GM18873 (cell line): ENCODE data around the gene DNAJC4.

Experiments used
- ATAC-seq: cut with Tn5 transposase; IDR thresholded peaks from one replicate; pipeline ENCODE4 v1.9.1; 2021; ENCODE audit warnings: mild to moderate bottlenecking, moderate library complexity, moderate number of reproducible peaks; ENCODE audit not compliant: unreplicated experiment, low FRiP score

Gene DNAJC4

DNA sequence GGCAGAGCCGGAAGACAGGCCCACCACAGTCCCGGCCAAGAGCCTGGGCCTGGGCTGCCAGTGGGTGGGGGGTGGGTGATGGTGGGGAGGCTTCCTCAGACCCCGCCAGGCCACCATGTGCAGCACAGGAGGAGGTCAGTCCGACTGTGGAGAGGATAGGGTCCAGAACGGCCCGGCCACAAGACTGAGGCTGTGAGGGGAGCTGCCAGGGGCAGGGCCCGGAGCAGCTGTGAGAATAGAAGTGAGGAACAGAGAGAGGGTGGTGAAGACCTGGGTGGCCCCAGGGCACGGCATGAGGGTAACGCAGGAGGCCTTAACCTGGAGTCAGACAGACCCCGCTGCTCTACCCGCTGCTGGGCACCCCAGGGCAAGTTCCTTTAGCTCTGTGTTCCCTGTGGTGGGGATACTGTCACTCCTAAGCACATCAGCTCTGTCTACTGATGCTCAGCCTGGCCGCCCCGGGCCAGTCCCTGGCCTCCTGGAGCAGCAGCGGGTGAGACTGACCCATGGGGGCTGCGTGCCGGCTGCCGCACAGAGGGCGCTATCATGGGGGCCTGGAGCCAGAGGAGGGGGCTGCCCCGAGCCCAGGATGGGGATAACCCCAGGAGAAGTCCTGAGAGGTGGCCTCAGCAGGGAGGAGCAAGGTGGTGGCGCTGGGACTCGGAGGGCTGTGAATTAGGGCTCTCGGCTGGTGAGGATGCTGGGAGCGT is 22.1 kb upstream of the DNAJC4 start:
- no peak for ATAC-seq

DNA sequence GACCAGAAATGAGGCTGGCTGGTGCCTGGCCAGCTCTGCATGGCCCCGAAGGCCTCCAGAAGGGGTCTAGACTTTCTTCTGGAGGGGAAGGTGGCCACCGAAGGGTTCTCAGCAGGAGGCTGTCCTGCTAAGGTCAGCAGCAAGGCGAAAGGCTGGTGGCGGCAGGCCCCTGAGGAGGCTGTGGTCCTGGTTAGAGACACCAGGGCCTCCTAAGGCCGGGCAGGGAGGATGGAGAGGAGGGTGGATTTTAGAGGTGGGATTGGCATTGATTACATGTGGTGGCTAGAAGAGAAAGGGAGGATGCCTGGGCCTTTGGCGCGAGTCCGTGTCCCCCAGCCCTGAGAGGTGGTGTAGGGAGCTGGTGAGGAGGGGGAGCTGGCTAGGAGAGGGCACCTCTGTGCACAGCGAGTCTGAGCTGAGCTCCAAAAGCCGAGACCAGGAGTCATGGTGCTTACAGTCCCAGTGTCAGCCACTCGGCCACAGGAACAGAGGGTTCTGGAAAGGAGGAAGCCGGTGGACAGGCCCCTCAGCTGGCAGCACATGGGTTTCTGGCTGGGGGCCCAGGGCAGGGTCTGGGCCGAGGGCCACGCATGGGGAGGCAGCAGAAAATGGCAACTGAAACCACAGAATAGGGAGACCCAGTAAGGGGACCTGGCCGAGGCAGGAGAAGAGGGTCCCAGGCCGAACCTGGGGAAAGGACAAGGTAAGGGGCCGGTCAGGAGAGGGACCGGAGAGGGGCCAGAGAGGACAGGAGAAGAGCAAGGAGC is 21.4 kb upstream of the DNAJC4 start:
- ATAC-seq: no peak

DNA sequence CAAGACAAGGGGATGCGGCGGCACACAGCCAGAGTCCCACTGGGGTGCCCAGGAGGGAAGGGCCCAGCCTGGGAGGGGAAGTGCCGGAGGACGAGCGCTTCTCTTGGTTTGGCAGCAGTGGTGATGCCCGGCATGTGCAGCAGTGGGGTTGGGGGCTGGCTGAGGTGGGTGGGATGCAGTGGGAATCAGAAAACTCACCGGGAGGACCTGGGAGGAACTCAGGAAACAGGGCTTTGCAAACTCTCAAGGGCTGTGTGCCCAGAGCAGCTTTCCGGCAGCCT is 20.8 kb upstream of the DNAJC4 start:
- no peak for ATAC-seq

DNA sequence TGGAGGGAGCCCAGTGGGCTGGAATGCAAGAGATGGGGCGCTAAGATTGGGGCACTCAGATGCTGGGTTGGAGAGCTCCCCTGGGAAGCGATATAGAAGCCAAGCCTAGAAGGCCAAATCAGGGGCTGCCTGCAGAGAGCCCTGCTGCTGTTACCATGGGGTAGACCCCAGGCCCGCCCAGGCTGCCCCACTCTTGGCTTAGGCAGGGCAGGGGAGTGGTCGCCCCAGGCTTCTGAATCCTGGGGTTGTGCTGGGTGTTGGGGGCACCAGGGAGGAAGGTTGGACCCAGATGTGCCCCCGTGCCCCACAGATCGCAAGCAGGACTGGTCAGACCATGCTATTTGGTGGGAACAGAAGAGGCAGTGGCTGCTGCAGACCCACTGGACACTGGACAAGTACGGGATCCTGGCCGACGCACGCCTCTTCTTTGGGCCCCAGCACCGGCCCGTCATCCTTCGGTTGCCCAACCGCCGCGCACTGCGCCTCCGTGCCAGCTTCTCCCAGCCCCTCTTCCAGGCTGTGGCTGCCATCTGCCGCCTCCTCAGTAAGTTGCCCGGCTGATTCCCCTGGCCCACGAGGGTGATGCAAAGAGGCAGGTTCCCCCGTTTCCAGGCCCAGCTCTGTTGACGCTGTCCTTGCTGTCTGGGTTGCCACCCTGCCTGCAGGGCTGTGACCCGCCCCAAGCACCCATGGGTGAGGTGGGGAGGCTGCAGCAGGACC is 19.9 kb upstream of the DNAJC4 start:
- no peak for ATAC-seq

DNA sequence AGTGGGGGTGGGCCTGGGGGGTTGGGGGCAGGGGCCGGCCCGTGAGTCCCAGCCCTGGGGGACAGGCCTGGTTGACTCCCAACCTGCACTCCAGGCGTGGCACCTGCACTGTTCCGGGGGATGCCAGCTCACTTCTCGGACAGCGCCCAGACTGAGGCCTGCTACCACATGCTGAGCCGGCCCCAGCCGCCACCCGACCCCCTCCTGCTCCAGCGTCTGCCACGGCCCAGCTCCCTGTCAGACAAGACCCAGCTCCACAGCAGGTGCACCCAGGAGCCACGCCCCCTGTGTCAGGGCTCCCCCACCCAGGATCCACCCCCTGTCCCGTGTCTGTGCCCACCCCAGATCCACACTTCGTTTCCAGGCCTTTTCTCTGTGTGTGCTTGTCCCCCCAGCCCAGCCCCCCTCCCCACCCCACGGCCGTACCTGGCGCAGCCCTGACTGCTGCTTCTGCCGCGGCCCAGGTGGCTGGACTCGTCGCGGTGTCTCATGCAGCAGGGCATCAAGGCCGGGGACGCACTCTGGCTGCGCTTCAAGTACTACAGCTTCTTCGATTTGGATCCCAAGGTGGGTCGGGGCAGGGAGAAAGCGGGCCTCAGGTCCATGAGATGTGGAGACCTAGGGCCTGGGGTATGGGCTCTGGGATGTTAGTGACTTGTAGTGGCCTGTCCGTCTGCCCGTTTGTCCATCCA is 19.0 kb upstream of the DNAJC4 start:
- no peak for ATAC-seq

DNA sequence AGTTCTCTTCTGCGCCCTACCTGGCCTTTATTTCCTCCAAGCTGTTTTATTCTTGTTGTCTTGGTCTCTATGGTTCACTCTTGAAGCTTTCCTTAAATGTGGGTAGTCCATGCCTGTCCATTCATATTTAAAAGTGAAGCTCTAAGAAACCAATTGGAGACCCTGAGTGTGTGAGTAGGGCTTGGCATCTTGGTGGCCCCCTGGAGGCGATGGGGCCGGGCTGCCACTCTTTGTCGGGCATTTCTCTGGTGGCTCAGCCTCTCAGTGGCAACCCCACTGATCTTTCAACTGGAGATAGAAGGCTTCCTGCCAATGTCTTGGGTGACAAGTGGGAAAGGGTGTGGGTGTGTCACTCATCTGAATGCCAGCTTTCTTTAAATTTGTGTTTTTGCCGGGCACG is 13.5 kb upstream of the DNAJC4 start:
- ATAC-seq: no peak

DNA sequence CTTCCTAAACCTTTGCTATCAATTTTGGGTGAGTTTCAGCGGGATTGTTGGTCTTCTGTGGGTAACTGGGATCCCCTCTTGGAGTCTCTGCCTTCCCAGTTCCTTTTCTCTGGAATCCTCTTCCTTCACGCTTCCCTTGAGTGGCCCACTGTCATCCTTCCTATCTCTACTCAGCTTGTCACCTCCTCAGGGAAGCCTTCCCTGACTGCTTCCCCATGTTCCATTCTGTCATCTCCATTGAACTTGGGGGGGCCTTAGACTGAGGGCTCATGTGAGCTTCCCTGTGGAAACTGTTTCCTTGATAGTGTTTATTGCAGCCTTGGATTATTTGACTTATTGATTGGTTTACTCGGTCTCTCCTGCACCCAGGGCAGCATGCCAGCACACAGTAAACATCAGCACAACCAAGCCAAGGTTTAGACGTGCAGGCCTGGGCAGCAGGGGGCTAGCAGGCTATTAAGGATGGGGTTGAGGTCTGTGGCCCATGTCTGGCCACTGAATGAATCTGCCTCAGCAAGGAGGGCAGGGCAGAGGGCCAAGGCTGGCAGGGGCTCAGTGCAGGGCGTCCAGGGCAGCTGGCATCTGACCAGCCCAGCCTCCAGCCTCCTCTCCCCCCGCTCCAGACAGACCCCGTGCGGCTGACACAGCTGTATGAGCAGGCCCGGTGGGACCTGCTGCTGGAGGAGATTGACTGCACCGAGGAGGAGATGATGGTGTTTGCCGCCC is 11.6 kb upstream of the DNAJC4 start:
- no peak for ATAC-seq

DNA sequence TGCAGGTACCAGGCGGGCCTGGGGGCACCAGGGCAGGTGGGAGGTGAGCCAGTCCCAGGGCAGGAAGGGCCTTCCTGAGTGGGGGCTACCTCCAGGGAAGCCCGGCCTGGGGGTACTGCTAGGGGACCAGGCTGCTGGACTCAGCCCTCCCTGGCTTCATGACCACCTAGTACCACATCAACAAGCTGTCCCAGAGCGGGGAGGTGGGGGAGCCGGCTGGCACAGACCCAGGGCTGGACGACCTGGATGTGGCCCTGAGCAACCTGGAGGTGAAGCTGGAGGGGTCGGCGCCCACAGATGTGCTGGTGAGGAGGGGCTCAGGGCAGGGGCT is 11.0 kb upstream of the DNAJC4 start:
- no peak for ATAC-seq

DNA sequence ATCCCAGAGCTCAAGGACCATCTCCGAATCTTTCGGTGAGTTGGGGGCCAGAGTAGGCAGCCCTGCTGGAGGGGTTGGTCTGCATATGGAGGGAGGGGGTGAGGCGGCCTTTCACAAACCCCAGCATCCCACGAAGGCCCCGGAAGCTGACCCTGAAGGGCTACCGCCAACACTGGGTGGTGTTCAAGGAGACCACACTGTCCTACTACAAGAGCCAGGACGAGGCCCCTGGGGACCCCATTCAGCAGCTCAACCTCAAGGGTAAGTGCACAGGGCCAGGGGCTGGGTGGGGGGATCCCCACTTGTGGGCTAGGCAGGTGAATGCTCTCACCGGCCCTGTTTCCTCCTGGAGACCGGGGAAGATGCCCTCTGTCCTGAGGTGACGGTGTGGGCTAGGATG is 10.6 kb upstream of the DNAJC4 start:
- ATAC-seq: no peak

DNA sequence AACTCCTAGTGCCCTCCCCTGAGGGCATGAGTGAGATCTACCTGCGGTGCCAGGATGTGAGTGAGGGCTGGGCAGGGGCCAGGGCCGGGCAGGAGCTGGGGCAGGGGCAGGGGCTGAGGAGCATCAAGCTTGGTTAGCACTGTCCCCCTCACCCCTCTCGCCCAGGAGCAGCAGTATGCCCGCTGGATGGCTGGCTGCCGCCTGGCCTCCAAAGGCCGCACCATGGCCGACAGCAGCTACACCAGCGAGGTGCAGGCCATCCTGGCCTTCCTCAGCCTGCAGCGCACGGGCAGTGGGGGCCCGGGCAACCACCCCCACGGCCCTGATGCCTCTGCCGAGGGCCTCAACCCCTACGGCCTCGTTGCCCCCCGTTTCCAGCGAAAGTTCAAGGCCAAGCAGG is 10.1 kb upstream of the DNAJC4 start:
- no peak for ATAC-seq

DNA sequence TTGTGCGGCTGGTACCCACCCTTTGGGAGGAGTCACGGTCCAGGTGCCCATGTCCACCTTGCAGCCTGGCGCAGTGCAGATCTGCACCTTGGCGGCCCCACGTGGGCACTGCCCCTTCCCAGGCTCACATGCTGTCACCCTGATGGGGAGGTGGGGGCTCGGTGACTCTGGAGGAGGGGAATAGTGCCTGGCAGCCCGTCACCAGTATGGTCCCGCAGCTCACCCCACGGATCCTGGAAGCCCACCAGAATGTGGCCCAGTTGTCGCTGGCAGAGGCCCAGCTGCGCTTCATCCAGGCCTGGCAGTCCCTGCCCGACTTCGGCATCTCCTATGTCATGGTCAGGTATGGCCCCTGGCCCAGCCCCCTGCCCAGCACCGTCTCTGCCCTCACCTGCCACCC is 9.6 kb upstream of the DNAJC4 start:
- ATAC-seq: no peak

DNA sequence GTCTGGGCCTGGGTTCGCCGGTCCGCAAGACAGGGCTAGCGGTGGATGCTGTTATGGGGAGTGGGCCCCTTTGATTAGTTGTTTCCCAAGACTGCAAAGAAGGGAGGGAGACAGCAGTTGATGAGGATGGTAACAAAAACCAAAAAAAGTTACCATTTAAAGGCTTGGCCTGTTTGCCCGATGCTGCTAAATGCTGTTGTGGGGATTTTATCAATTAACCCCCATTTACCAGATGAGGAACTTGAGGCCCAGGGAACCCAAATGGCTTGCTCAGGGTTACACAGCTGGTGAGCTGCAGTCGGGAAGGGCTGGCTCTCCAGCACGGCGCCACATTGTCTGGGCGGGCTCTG is 7.7 kb upstream of the DNAJC4 start:
- ATAC-seq: no peak

DNA sequence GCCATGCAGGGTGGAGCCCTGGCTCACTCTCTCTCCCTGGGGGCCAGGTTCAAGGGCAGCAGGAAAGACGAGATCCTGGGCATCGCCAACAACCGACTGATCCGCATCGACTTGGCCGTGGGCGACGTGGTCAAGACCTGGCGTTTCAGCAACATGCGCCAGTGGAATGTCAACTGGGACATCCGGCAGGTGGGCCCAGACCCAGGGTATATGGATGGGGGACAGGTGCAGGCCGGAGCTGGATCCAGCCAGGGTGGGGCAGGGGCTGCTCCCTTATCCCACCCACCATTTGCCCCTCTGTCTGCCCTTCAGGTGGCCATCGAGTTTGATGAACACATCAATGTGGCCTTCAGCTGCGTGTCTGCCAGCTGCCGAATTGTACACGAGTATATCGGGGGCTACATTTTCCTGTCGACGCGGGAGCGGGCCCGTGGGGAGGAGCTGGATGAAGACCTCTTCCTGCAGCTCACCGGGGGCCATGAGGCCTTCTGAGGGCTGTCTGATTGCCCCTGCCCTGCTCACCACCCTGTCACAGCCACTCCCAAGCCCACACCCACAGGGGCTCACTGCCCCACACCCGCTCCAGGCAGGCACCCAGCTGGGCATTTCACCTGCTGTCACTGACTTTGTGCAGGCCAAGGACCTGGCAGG is 7.2 kb upstream of the DNAJC4 start:
- no peak for ATAC-seq

DNA sequence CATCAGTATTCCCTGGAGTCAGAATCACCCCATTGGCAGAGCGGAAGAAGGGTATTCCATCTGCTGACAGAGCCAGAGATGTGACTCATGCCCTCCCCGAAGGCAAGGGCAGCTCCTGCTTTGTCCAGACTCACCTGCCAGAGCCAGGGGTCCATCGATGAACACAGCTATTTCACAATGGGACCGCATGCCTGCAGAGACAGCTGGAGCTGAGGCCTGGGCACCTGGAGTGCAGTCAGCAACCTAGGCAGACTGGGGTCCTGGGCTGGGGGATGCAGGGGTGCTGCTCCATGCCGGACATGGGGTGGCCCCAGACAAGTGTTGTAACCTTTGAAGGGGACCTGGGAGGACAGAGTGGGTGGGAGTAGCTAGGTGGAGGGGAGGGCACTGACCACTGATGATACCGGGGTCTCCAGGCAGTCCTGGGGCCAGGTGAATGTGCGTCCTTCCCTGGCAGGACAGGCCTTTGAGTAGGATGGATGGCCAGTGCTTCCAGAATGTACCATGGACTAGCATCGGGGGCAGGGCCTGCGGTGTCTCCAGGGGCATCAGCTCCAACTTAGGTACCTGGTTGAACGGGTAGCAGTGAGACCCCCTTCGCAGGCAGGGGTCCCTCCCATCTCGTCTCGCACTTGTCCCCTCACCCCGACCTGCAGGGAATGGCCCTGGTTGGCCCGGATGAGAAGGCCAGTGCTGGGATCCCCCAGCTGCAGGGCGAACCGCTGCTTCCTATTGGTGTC is 6.0 kb upstream of the DNAJC4 start:
- ATAC-seq: no peak

DNA sequence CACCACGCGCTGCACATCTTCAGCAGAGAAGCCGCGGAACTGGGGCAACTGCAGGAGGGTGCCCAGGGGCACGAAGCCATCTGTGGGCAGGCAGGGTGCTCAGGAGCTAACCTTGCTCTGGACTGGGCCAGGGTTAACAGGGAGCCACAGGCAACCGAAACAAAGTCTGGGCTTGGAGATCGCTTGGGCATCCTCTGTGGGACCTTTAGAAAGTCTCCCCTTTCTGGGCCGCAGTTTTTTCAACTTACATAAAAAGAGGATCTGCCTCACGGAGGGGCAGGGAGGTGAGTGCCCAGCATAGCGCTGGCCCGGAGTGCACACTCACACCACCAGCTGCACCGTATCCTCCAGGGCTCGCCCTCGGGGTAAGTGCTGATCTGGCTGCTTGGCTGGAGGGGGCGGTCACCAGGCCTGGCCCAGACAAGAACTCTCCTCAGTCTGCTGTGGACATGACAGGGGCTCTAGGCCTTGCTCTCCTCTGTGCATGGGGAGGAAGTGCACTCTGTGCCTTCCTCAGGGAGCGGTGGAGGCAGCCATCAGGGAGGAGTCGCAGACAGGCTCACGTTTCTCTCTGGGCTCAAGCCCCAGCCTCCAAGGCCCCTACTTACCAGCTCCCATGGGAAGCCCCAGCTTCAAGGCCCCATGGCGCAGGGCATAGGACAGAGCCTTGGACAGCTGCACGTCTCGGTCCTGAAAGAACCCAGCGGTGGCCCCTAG is 5.3 kb upstream of the DNAJC4 start:
- ATAC-seq: no peak

DNA sequence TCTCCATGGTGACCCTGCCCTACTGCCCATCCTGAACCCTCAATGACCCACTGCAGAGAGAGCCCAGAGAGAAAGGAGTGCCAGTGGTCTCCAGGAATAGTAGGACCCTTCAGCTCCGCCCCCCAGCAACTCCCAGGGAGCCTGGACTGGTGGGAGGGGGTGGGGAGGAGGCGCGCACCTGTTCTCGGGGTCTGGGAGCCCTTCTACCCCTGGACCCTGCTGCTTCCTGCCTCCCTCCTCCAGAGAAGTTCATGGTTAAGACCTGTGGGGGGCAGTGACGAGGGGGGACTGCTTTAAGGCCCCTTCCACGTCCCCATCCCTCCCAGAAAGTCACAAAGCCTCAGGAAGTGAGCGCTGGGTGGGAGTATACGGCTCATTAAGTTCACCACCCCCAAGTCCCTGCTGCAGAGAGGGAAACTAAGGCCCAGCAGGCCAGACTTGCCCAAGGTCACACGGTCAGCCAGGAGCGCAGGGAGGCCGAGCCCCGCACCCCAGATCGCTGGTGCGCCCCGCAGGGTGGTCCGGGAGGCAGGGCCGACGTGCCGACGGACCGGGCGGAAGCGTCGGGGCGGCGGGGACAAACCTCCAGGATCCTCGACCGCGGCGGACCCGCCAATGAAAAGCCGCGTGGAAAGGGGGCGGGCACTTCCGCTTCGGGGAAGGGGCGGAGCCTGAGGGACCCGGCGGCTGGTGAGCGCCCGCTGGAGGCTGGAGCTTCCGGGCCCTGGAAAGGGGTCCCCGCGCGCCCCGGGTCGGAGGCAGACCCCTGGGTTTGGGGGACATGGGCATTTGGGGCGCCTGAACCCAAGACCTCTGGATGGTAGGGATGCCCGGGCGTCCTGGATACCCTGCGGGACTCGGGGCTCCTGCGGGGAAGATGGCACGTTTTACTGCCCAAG is 4.5 kb upstream of the DNAJC4 start, which contains the start of the genes NUDT22 and TRPT1:
Gene NUDT22 (plus strand): TSS at position 667 of the 899 bp plus-strand sequence. CDS start 379 bp downstream, outside the sequence.
Gene TRPT1 (minus strand): TSS at position 579 of the 899 bp plus-strand sequence. CDS start 326 bp downstream, at position 253.
- ATAC-seq: no peak

DNA sequence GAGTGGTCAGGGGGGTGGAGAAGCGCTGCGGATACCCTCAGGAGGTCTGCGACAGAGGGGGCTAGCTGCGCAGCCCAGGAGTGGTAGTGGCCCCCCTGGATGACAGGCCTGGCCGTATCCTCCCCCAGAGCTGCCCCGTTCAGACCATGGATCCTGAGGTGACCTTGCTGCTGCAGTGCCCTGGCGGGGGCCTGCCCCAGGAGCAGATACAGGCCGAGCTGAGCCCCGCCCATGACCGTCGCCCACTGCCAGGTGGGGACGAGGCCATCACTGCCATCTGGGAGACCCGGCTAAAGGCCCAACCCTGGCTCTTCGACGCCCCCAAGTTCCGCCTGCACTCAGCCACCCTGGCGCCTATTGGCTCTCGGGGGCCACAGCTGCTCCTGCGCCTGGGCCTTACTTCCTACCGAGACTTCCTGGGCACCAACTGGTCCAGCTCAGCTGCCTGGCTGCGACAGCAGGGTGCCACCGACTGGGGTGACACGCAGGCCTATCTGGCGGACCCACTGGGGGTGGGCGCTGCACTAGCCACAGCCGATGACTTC is 3.8 kb upstream of the DNAJC4 start:
- ATAC-seq: no peak
